Measurements from ENCODE around the gene DLK1.

DNA sequence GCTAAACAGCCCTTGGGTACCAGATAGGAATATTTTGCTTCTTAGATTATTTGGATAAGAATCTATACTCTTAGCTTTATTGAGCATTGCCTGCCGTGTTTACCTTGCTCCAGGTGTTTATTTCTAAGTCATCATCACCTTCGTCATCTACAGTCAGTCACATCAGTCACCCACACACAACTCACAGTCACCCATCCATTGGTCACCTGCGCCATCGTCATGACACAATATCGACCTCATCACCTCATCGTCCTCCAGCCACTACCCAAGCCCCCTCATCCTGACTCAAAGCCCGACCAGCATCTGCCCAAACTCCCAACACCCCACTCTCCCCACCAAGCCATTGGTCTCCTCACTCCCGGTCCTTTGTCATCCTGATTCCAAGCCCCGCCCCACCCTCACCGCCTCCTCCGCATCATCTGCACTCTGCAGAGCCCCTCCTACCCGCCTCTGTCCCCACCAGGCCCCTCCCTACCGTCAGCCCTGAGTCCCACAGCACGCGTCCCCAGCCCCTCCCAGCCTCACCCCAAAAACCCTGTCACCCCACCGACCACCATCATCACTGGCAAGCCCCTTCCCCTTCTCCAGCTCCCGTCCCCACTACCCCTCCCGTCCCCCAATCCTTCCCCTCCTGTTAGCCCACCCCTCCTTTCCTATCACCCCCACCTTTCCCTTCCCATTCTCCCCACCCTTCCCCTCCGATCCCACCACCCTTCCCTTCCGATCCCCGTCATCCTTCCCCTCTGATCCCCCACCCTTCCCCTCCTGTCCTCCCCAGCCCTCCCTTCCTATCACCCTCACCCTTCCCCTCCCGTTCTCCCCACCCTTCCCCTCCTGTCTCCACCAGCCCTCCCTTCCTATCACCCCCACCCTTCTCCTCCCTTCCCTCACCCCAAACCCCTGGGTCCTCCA lies 9.8 kb downstream of the DLK1 start:
- TF ChIP-seq CTCF (IDR thresholded peaks at IDR 0.05) (no peak), POLR2A (IDR thresholded peaks at IDR 0.05) (no peak)
